ENCODE data around the gene P4HA3. TPM values are rescaled to one million over a fixed set of nuclear protein-coding genes. Genes with fewer than 3 reads are reported as not detected.

The P4HA3 gene
- total RNA-seq, 1 donor from 2014 or later: 0.96 TPM

DNA sequence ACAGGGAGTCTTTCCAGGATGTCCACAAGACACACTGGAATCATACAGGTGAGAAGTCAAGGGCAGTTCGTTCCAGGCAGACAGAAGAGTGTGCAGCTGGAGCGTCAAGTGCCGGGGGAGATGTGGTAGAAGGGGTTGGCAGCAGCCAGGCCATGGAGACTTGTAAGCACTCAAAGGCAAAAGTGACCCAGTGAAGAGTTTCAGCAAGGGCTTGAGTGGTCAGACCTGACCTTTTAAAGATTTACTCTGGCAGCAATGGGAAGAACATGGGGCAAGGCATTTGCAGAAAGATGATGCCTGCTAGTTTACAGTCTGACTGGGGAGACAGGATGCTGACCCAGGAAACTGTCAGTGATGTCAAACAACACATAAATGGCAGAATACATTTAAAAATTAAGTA is 29.0 kb downstream of the P4HA3 start:
- DNase-seq (peak; percentile 72), ATAC-seq (peak; percentile 88)
- no peaks in the 10 kb centered on the region for H3K9me3 ChIP-seq
- no peak overlapping the region for H3K4me3 ChIP-seq
- peaks cover 3% of the 10 kb centered on the region for H3K4me1 ChIP-seq
- intact Hi-C loops (cut with DNase I): no loop called here
- no peak overlapping the region for H3K27ac ChIP-seq
- no peaks in the 10 kb centered on the region for H3K27me3 ChIP-seq
- TF ChIP-seq, protein P1, sequence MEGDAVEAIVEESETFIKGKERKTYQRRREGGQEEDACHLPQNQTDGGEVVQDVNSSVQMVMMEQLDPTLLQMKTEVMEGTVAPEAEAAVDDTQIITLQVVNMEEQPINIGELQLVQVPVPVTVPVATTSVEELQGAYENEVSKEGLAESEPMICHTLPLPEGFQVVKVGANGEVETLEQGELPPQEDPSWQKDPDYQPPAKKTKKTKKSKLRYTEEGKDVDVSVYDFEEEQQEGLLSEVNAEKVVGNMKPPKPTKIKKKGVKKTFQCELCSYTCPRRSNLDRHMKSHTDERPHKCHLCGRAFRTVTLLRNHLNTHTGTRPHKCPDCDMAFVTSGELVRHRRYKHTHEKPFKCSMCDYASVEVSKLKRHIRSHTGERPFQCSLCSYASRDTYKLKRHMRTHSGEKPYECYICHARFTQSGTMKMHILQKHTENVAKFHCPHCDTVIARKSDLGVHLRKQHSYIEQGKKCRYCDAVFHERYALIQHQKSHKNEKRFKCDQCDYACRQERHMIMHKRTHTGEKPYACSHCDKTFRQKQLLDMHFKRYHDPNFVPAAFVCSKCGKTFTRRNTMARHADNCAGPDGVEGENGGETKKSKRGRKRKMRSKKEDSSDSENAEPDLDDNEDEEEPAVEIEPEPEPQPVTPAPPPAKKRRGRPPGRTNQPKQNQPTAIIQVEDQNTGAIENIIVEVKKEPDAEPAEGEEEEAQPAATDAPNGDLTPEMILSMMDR (IDR thresholded peaks at IDR 0.05): no peak
- no peaks in the 10 kb centered on the region for H3K36me3 ChIP-seq

DNA sequence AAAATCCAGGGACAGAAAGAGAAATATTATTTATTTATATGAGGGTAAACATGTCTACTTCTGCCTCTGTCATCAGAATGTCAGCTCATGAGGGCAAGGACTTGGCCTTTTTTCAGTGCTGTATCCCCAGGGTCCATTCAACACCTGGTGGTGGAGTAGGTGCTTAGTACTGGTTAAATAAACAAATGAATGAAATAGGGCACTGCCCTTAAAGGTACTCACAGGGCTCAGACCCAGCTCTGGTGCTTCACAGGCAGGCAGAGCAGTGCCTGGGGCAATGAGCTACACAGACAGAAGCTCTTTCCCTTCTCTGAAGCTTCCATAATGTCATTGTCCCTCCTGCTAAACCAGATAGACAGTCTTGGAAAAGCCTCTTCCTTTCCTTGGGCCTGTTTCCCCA is 30.9 kb downstream of the P4HA3 start:
- Histone ChIP-seq H3K36me3 (no peaks in the 10 kb centered on the region), H3K27me3 (no peaks in the 10 kb centered on the region), H3K27ac (no peak overlapping the region), H3K9me3 (no peaks in the 10 kb centered on the region), H3K4me3 (no peak overlapping the region), H3K4me1 (peaks cover 3% of the 10 kb centered on the region)
- no peak for DNase-seq
- ATAC-seq: peak; percentile 67
- intact Hi-C loops (cut with DNase I): no loop called here
- TF ChIP-seq, protein P1 (IDR thresholded peaks at IDR 0.05): no peak

DNA sequence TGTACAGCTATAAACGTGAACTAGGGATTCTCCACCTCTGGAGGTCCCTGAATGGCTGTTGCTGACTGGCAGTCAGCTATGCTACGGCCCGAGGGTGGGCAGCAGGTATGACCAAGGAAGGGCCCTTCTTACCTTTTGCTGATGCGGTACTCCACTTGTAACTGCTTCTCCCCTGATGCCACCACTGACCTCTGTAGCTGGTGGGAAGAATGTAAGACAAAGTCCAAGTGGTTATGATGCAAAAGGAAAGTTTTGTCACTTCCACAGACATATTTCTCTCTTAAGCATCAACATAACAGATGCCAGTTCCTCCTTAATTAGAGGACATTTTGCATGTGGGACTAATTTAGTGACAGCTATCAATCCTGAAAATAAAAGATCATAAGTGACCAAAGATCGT is 32.2 kb downstream of the P4HA3 start:
- ATAC-seq: no peak
- intact Hi-C loops (cut with DNase I): no loop called here
- peaks cover 3% of the 10 kb centered on the region for H3K4me1 ChIP-seq
- H3K36me3 ChIP-seq: no peaks in the 10 kb centered on the region
- H3K4me3 ChIP-seq: no peak overlapping the region
- no peaks in the 10 kb centered on the region for H3K9me3 ChIP-seq
- DNase-seq: no peak
- TF ChIP-seq, protein P1 (IDR thresholded peaks at IDR 0.05): no peak
- H3K27ac ChIP-seq: no peak overlapping the region
- H3K27me3 ChIP-seq: no peaks in the 10 kb centered on the region

DNA sequence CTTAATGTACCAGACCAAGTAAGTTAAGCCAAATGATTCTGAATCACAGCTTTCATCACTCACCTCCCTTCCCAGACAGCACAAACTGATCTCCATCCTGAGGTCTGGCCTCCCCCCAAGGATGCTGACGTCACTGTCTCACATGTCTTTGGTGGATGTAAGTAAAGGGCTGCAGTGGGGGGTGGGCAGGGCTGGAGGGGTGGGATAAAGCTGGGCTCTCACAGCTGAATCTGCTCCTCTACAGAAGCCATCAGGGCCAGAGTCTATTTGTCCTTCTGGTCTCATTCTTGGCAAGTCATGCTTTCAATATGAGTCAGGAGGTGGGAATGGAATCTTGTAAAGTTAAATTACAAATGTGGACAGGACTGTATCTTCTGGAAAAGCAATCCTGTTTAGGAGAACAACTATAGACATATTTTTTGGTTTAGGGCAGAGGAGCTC is 32.7 kb downstream of the P4HA3 start:
- DNase-seq (no peak), ATAC-seq (no peak)
- H3K27ac ChIP-seq: no peak overlapping the region
- H3K4me3 ChIP-seq: no peak overlapping the region
- H3K4me1 ChIP-seq: peaks cover 3% of the 10 kb centered on the region
- TF ChIP-seq, protein P1 (IDR thresholded peaks at IDR 0.05): no peak
- no peaks in the 10 kb centered on the region for H3K27me3 ChIP-seq
- H3K36me3 ChIP-seq: no peaks in the 10 kb centered on the region
- intact Hi-C loops (cut with DNase I): no loop called here
- no peaks in the 10 kb centered on the region for H3K9me3 ChIP-seq

DNA sequence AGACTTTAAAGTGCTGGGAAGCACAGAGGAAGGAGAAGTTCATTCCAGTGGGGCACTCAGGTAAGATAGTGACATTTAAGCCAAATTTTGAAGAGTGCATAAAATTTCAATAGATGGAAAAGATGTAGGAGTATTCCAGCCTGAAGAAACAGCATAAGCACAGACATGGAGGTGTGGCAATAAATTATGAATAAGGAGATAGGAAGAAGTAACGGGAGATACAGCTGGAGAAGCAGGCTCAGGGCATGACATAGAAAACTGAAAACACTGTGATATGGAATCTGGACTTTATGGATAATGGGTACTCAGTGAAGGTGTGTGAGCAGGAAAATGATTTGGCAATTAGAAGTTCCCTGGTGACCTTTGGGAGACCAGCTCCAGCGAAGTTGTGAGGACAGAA is 33.3 kb downstream of the P4HA3 start:
- Histone ChIP-seq H3K4me3 (no peak overlapping the region), H3K9me3 (no peaks in the 10 kb centered on the region), H3K4me1 (peaks cover 3% of the 10 kb centered on the region), H3K27ac (no peak overlapping the region), H3K36me3 (no peaks in the 10 kb centered on the region), H3K27me3 (no peaks in the 10 kb centered on the region)
- DNase-seq (no peak), ATAC-seq (no peak)
- intact Hi-C loops (cut with DNase I): no loop called here
- TF ChIP-seq, protein P1 (IDR thresholded peaks at IDR 0.05): no peak

DNA sequence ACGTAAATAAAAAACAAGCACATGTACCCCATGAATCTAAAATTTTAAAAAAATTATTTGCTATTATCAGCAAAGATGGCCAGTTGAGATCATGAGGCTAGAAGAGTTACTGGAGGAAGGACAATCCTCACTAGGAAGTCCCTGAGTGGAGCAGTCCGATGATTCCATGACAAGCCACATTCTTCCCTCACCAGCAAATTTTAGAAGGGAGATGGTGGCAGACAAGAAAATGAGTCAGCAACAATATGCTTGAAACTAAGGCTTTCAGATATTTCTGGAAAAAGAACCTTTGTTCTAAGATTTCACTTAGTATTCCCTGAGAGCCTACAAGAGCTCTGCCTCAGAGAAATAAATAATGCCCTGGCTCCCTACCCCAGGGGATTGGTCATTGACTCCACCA is 34.9 kb downstream of the P4HA3 start:
- Histone ChIP-seq H3K9me3 (no peaks in the 10 kb centered on the region), H3K27me3 (no peaks in the 10 kb centered on the region), H3K27ac (no peak overlapping the region), H3K36me3 (no peaks in the 10 kb centered on the region), H3K4me3 (no peak overlapping the region), H3K4me1 (no peaks in the 10 kb centered on the region)
- no peak for ATAC-seq
- no peak for DNase-seq
- TF ChIP-seq, protein P1 (IDR thresholded peaks at IDR 0.05): no peak
- intact Hi-C loops (cut with DNase I): no loop called here
